Activated naive CD4-positive, alpha-beta T cell treated with anti-CD3 and anti-CD28 coated beads, Interleukin-2, amount 50 U/mL, for 16 hours (primary cell): ENCODE results near the gene C19orf81.
"Not testable (repeated sequence)": the region's sequence is repeated elsewhere in the genome, so short reads cannot be mapped to it uniquely, and the experiment has no call there.

ENCODE experiments used
- DNase-seq: peaks from one replicate; pipeline ENCODE4 v3.0.0-alpha.2; 2020

Gene C19orf81

DNA sequence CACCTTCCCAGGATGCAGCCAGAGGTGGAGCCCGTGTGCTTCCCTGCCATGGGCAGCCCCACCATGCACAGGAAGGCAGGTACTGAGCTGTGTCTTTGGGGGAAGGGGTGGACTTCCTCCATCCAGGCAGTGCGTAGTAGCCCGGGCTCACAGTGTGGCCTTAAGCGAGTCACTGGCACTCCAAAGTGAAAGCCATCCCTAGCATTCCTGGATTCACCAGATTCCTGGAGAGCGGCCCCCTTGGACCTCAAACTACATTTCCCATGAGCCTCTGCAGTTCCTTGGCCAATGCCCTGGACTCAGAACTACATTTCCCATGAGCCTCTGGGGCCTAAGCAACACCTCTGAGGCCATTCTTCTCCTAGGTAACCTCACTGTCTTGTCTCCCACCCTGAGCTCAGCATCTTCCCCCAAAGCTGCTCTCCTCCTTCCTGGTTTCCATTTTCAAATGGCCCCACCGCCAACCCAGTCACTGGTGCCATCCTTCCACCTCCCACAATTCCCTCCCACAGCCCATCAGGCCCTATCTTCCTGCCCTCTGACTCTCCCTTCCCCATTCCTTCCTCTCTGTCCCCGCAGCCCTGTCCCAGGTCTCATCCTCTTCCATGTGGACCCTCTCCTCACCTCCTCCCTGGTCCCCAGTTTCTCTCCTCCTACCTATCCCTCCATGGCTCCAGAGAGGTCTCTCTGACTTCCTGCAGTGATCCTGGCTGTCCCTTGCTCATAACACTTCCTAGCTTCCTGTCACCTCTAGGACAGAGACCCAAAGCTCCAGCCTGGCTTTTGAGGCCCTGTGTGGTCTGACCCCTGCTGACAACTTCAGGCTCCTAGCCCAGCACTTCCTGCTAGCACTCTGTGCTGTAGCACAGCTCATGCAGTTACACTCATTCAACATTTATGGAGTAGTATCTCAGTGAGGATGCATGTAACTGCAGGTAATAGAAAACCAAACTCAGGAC is at the start of gene C19orf81:
Gene C19orf81 (plus strand): TSS at position 13 of the 959 bp plus-strand sequence. CDS start 0 bp downstream, at position 13.
- no peak for DNase-seq

DNA sequence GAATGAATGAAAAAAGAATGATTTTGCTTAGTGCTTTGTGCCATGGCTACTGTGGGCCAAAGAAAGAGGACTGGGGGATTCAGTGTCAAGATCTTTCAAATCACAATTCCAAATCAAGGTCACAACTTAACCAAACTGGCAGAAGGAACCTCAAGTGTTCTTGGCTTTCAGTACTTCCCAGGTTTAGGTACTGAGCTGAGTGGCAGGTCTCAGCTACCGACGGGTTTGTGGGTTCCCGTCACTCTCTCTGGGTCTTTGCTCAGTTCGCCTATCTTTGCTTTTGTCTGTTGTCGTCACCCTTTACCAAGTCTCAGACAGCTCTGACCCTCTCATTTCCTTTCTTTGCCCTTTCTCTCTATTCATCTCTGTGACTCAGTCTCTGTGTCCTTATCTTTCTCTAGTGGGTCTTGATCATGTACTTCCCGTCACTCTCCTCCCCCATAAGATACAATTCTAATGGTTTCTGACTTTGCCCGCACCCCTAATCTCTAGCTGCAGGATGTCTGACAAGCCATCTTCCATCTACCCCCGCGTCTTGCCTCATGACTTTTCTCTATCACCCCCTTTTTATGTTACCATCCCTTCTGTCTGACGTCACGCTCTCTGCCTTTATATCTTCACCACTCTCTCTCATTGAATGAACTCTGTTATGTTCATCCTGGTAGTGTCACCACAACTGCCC is 47.7 kb upstream of the C19orf81 start:
- DNase-seq, result no peak

DNA sequence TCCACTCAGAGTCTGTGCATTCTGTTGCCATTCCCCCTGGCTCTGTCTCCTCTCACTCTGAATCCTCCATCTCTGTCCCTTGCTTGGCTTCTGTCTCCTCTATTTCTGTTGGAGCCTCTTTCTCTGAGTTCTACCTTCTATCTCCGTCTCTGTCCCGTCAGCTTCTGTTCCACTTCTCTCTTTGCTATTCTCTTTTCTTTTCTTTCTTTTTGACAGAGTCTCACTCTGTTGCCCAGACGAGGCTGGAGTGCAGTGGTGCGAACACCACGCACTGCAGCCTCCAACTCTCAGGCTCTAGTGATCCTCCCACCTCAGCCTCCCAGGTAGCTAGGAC is 47.2 kb upstream of the C19orf81 start:
- DNase-seq, result no peak

DNA sequence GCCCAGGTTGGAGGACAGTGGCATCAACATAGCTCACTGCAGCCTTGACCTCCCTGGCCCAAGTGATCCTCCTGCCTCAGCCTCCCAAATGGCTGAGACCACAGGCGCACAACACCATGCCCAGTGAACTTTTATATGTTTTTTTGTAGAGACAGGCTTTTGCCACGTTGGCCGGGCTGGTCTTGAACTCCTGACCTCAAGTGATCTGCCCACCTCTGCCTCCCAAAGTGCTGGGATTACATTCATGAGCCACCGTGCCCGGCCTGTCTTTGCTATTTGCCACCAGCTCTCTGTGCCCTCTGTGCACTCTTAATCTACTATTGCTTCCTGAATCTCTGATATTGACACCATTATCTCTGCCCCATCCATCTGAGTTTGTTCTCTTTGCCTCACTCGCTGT is 46.7 kb upstream of the C19orf81 start:
- no peak for DNase-seq

DNA sequence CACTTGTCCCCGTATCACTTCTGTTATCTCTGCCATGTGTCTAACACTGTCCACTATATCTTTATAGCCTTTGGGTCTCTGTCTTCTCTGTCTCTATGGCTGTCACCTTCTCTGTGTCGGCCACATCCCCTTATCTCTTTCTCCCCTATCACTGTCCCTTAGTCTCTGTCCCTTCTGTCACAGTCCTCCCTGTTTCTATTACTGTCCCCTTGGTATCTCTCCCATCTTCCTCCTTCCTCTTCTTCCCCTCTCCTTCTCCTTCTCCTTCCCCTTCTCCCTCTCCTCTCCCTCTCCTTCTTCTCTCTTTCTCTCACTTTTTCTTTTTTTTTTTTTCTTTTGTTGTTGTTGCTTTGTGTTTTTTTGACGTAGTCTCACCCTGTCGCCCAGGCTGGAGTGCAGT is 46.3 kb upstream of the C19orf81 start:
- DNase-seq, result no peak

DNA sequence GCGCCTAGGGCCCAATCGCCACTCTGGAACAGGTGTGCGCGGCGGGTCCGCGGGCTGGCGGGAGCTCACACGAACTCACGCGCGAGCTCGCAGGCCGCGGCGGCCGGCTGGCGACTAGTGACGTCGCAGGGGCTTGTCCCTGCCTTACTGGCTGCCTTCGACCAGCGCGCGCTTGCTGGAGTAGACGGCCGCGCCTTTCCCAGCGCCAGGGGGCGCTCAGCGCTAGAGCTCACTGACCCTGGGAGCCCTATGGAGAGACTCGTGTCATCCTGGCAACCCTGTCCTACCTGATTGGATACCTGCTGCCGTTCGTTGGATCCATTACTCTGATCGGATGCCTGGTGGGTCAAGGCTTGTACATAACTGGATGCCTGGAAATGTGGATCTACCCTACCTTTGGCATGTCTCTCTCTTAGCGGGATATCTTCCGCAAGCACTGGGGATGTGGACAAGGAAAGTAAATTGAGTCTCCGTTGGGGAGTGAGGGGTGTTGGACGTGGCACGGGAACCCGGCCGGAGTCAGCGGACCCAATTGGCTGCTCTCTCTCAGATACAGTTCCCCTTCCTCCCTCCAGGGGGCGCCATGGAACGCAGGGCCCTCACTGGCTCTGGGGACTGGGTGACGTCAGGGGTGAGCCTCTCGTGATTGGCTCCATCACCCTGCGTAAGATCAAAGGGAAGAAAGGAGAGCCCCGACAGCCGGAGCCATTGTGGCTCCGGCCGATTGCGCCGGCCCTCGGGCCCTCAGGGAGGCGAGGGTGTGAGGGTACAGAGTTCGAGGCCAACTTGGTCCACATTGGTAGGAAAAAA is 44.8 kb upstream of the C19orf81 start:
- not testable (repeated sequence) for DNase-seq

DNA sequence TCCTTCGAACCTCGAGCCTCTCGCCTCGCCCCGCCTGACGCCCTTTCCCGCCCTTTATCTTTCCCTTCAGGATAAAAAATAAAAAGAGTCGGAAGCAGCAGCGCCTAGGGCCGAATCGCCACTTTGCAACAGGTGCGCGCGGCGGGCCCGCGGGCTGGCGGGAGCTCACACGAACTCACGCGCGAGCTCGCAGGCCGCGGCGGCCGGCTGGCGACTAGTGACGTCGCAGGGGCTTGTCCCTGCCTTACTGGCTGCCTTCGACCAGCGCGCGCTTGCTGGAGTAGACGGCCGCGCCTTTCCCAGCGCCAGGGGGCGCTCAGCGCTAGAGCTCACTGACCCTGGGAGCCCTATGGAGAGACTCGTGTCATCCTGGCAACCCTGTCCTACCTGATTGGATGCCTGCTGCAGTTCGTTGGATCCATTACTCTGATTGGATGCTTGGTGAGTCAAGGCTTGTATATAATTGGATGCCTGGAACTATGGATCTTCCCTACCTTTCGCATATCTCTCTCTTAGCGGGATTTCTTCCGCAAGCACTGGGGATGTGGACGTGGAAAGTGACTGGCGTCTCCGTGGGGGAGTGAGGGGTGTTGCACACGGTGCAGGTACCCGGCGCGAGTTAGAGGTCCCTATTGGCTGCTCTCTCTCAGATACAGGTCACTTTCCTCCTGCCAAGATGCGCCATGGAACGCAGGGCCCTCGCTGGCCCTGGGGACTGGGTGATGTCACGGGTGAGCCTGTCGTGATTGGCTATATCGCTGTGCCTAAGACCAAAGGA is 43.0 kb upstream of the C19orf81 start:
- not testable (repeated sequence) for DNase-seq

DNA sequence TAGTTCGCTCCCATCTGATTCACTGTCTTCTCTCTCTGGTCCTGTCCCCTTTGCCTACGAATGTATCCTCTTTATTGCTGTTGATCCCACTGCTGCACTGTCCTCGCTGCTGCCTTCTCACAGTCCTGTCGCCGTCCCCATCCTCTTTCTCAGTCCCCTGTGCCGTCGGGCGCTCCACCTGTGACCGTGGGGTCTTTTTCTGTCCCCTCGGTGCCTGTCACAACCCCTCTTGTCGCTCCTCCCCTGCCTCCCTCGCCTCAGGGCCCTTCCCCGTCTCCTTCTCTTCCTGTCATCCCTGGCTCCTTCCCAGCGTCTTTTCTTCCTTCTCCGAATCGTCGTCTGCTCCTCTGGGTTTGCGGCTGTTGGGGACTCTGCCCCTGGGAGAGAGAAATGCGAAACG is 41.9 kb upstream of the C19orf81 start:
- DNase-seq, result no peak

DNA sequence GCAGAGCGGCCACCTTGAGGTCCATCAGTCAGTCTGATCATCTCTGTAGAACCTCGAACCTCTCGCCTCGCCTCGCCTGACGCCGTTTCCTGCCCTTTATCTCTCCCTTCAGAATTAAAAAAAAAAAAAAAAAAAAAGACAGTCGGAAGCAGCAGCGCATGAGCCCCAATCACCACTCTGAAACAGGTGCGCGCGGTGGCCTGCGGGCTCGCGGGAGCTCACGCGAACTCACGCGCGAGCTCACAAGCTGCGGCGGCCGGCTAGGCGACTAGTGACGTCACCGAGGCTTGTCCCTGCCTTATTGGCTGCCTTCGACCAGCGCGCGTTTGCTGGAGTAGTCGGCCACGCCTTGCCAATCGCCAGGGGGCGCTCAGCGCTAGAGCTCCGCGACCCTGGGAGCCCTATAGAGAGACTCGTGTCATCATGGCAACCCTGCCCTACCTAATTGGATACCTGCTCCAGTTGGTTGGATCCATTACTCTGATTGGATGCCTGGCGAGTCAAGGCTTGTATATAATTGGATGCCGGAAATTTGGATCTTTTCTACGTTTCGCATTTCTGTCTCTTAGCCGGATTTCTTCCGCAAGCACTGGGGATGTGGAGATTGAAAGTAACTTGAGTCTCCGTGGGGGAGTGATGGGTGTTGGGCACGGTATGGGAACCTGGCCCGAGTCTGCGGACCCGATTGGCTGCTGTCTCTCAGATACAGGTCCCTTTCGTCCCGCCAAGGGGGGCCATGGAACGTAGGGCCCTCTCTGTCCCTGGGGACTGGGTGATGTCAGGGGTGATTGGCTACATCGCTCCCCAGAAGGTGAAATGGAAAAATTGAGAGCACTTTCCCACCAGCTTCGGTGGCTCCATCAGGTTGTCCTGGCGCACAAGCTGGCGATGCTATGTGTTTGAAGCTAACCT is 41.1 kb upstream of the C19orf81 start:
- peak; percentile 75 for DNase-seq

DNA sequence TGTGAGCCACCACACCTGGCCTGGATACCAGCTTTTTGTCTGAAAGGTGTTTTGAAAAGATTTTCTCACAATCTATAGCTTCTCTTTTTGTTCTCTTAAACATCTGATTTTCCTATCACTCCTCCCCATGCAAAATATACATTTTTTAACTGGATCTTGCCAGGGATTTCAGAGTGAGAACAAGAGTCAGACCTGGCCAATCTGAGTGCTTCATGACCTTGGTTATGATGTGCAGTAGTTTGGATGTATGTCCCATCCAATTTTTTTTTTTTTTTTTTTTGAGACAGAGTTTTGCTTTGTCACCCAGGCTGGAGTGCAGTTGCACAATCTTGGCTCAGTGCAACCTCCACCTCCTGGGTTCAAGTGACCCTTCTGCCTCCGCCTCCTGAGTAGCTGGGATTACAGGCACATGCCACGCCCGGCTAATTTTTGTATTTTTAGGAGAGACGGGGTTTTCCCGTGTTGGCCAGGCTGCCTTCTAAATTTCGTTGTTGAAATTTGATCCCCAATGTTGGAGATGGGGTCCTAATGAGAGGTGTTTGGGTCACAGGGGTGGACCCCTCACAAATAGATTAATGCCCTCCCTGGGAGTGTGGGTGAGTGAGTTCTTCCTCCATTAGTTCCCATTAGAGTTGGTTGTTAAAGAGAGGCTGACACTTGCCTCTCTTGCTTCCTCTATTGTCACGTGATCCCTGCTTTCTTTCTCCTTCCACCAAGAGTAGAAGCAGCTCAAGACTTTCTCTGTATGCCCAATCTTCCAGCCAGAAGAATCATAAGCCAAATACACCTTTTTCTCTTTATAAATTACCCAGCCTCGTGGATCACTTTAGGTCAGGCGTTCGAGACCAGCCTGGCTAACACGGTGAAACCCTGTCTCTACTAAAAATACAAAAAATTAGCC is 36.5 kb upstream of the C19orf81 start:
- DNase-seq, result not testable (repeated sequence)

DNA sequence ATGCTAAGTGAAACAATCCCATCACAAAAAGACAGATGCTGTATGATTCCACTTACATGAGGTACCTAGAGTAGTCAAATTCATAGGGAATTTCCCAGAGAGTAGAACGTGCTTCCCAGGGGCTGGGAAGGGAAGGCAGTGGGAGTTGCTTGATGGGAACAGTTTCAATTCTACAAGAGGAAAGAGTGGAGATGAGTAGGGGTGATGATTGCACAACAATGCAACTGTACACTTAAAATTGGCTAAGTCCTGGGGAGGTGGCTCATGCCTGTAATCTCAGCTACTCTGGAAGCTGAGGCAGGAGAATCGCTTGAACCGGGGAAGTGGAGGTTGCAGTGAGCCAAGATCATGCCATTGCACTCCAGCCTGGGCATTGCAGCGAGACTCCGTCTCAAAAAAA is 30.9 kb upstream of the C19orf81 start:
- DNase-seq, result not testable (repeated sequence)

DNA sequence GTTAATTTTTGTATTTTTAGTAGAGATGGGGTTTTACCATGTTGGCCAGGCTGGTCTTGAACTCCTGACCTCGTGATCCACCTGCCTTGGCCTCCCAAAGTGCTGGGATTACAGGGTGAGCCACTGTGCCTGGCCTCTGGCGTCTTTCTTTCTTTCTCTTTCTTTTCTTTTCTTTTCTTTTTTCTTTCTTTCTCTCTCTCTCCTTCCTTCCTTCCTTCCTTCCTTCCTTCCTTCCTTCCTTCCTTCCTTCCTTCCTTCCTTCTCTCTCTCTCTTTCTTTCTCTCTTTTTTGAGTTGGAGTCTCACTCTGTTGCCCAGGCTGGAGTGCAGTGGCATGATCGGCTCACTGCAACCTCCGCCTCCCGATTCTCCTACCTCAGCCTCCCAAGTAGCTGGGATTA is 30.1 kb upstream of the C19orf81 start:
- DNase-seq, result not testable (repeated sequence)

DNA sequence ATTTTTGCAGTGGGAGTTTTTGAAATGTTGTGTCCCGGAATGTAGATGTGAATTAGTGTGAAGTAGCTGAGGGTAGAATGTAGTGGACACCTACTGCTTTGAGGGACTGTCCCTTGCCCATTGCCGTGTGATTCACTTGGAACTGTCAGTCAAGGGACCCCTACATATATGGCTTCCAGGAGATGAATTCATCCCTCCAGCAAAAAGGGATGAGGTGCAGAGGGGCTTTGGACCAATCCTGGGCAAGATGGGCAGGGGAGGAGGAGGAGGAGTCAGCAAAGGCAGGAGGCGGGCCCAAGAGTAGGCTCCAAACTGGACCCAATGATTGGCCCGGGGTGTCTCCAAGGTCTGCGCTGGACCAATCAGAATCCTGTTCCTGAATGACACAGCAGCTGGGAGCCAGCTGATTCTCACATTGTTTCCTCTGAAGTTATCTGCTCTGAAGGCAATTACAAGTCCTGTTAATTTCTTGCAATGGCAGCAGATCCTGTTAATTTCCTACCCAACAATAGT is 28.8 kb upstream of the C19orf81 start:
- DNase-seq, result not testable (repeated sequence)

DNA sequence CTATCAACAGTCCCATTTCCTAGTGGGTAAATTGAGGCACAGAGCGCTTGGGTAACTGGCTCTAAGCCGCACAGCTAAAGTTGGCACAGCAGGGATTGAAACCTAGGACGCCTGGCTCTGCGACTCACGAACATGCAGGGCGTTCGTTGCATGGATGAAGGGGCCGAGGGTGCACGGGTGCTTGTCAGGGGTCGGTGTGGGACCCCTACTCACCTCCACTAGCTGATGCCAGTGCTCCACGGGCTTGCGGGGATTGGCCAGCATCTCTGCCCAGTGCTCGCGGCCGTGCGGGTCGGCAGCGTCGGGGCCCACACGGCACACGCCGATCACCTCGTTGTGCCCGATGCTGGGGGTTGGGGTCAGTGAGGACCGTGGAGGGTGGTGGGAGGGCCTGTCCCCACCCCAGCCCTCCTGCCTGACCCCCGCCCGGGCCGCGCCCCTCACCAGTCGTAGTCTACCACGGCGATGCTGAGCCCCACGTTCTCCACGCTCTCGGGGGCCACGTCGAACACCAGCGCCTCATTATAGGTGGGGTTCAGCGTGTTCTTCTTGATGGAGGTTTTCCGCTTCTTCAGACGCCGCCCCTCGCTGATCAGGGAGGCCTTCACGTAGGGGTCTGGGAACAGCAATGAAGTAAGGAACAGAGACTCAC is 24.2 kb upstream of the C19orf81 start:
- DNase-seq, result no peak

DNA sequence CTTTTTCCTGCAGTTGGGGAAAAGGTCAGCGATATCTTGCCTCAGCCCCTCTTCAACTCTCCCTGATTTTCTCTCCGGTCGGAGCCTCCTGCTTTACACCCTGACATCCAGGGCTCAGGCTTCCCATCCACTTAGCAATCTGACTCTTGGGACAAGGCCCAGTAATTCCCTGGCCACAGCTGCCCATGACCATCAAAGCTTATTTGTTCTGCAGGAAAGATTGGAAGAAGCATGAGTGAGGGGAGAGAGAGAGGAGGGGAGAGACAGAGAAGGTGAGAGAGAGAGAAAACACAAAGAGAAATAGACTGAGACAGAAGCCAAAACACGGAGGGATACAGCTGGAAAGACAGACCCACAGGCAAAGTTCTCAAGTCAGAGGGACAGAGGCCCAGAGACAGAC is 23.2 kb upstream of the C19orf81 start:
- DNase-seq, result no peak

DNA sequence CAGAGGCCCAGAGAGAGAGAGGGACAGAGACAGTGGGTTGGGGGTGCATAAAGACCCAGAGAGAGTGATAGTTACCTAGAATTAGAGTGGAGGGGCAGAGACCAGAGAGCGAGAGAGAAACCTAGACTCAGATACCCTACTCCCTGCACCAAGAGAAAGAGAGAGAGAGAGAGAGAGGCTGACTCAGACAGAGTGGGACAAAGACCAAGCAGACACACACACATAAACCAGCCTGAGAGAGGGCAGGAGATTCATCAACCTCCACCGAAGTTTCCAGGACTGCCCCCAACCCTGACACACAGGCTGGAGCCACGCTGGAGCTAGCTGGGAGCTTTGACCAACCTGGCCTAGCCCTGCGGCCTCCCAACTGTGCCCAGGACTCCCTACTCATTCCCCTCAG is 22.4 kb upstream of the C19orf81 start:
- no peak for DNase-seq

DNA sequence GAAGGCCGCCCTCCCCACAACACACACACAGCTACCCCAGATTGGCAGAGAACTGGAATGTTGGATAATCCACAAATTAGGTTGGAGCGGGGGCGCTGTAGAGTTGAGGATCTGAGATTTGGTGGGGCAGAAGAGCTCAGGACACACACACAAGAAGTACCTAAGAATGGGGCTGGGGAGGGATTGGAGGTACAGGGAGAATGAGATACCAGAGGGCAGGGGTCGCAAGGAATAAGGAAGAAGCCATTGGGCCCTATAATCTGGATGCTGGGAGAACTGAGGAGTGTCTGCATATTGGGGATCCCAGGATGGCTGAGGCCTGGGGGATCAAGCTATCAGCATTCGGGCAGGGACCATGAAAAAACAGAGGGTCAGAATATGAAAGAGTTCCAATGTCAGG is 21.1 kb upstream of the C19orf81 start:
- DNase-seq, result no peak

DNA sequence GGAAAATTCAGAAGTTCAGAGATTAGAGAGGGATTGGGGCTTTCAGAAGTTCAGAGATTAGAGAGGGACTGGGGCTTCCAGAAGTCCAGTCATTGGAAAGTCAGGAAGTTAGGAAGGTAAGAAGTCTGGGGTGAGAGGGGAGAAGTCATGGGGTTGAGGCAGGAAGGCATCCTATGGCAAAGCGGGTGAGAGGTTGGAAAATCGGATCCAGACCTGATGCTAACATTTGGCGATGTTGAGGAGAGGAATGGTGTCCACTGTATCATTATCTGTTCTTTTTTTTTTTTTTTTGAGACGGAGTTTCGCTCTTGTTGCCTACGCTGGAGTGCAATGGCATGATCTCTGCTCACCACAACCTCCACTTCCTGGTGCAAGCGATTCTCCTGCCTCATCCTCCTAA is 20.7 kb upstream of the C19orf81 start:
- DNase-seq, result no peak

DNA sequence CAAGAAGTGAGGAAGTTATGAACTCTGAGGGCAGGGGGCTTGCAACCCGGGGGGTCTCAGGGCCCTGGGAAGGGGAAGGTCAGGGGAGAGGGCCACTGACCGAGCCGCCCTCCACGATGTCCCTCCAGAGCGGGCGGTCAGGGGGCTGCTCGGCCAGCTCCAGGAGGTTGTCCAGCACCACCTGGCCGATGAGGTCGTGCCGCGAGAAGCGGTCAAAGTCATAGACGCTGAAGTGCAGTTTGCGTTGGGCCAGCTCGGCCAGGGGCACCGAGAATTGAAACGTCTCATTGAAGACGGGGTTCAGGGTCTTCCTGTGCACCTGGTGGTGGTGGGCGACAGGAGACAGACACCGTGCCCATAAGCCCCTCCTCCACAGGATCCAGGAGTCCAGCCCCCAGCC is 20.1 kb upstream of the C19orf81 start:
- DNase-seq, result no peak

DNA sequence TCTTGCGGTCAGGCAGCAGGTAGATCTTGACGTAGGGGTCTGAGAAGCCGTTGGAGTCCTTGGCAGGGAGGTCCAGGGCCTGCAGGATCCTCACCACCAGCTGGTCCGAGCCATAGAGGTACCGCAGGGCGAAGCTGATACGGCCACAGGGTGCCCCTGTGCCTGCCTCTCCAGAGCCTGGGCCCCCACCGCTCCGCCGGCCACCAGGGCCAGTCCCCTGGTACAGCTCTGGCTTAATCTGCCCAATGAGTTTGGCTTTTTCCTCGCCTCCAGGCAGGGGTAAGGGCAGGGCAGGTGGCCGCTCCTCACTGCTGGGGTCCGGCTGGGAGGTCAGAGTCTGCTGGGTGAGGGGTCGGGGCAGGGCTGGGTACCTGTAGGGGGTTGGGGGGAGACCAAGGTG is 19.4 kb upstream of the C19orf81 start:
- no peak for DNase-seq
